GM06990 (cell line): Measurements from ENCODE around the gene RAPGEF1.

Experiments used
- DNase-seq: peaks from one replicate; pipeline ENCODE4 v3.0.0-alpha.2; 2011; ENCODE audit not compliant: insufficient read length; ENCODE audit errors: extremely low read depth
- H3K27me3 ChIP-seq: replicated peaks from 2 replicates; pipeline ENCODE4 v1.6.0; 2011; ENCODE audit warnings: low read length; ENCODE audit not compliant: control insufficient read depth, insufficient read depth
- H3K36me3 ChIP-seq: 2 replicates; pipeline ENCODE4 v1.5.1; 2011; ENCODE audit warnings: low read length; ENCODE audit not compliant: control insufficient read depth, insufficient read depth
- H3K4me3 ChIP-seq: replicated peaks from 2 replicates; pipeline ENCODE4 v1.5.1; 2011; ENCODE audit warnings: low read depth, mild to moderate bottlenecking, control low read depth, low read length
- TF ChIP-seq, protein P1 (sequence below): IDR thresholded peaks from 2 replicates; pipeline ENCODE4 v1.5.1; 2011; ENCODE audit warnings: low read length, control low read depth, mild to moderate bottlenecking, inconsistent platforms; ENCODE audit not compliant: insufficient read depth, poor library complexity, severe bottlenecking

RAPGEF1 gene

DNA sequence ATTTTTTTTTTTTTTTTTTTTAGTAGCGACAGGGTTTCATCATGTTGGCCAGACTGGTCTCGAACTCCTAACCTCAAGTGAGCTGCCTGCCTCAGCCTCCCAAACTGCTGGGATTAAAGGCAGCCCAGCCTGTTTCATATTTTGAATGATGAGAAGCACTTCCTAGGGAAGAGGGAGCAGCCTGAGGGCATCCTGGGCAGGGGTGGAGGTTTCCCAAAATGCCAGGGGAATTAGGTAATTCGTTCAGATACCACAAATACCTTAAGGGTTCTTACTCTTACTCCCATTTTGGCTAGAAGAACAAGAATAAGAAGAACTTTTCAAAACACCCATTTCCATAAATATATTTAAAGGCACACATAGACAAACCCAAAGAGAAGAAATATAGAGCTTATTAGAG is 29.5 kb upstream of the RAPGEF1 start:
- Histone ChIP-seq H3K4me3 (no peak overlapping the region), H3K36me3 (no peaks in the 10 kb centered on the region), H3K27me3 (no peaks in the 10 kb centered on the region; the same call in 1 of the 2 replicates)
- TF ChIP-seq, protein P1, sequence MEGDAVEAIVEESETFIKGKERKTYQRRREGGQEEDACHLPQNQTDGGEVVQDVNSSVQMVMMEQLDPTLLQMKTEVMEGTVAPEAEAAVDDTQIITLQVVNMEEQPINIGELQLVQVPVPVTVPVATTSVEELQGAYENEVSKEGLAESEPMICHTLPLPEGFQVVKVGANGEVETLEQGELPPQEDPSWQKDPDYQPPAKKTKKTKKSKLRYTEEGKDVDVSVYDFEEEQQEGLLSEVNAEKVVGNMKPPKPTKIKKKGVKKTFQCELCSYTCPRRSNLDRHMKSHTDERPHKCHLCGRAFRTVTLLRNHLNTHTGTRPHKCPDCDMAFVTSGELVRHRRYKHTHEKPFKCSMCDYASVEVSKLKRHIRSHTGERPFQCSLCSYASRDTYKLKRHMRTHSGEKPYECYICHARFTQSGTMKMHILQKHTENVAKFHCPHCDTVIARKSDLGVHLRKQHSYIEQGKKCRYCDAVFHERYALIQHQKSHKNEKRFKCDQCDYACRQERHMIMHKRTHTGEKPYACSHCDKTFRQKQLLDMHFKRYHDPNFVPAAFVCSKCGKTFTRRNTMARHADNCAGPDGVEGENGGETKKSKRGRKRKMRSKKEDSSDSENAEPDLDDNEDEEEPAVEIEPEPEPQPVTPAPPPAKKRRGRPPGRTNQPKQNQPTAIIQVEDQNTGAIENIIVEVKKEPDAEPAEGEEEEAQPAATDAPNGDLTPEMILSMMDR: no peak
- no peak for DNase-seq

DNA sequence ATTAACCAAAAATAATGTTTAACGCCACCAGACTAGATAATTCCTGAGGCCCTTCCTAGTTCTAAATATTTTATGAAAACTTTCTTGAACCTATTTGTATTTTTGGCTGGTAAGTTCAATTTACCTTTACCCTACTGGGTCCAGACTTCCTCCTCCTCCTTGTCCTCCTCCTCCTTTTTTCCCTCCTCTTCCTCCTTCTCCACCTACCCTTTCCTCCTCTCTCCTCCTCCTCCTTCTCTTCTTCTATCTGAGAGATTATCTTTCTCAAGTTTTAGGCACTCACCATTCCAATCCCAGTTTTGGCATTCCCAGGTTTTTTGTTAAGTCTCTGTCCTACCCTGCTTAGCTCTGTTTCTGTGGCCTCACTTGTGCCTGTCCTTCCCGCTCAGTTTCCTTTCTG is 24.7 kb upstream of the RAPGEF1 start:
- DNase-seq: no peak
- TF ChIP-seq, protein P1: no peak
- H3K4me3 ChIP-seq: no peak overlapping the region
- no peaks in the 10 kb centered on the region for H3K36me3 ChIP-seq
- no peaks in the 10 kb centered on the region; the same call in 1 of the 2 replicates for H3K27me3 ChIP-seq

DNA sequence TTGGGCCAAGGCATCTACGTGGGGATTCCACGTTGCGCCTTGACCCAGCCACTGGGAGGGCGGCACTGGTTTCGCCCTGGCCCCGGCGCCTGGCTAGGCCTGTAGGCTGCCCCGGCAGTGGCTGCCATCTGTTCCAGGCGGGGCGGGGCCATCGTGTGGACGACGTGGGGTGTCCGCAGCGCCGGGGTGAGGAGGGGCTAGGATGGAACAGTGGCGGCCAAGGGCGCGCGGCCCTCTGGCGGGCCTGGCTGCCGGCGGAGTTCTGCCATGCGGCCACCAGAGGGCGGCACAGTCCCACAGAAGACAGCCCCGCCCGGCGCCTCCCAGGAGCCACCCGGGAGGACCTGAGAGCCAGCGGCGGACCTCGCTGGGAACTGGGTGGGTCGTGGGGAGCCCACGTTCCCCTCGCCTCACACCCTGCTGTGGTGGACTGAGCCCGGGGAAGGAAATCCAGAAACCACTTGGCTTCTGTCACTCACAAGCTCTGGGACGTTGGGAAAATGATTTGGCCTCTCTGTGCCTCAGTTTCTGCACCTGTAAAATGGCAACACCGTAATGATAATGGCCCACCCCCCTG is 22.6 kb upstream of the RAPGEF1 start:
- H3K4me3 ChIP-seq: no peak overlapping the region
- H3K36me3 ChIP-seq: no peaks in the 10 kb centered on the region
- H3K27me3 ChIP-seq: no peaks in the 10 kb centered on the region; the same call in 1 of the 2 replicates
- peak; percentile 68 for DNase-seq
- TF ChIP-seq, protein P1: peak; percentile 79

DNA sequence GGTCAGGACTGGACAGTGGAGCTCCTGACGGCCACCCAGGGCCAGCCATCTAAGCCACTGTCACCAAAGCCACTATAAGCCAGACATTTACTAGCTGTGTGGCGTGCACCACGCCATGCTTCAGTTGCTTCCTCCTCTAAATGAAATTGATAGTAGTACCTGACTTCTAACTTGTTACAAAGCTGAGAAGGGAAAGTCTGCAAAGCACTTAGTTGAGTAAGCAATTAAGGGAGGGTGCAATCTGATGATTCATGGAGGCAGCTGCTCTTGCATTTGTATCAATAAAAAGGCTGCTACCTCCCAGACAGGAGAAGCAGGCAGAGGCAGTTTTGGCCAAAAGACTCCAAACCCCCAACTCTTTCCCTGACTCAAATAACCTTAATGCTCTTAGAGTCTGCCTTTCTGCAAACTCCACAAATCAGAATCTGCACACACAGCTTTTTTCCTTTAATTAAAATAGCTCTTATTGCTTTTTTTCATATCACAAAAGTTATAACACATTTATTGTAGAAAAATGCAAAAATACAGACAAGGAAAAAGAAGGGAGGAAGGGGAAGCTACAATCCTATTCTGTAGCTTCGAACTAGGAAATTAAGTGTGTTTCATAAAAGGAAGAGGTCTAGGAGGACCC is 19.3 kb upstream of the RAPGEF1 start:
- no peak for DNase-seq
- Histone ChIP-seq H3K36me3 (no peaks in the 10 kb centered on the region), H3K4me3 (no peak overlapping the region), H3K27me3 (no peaks in the 10 kb centered on the region; the same call in 1 of the 2 replicates)
- TF ChIP-seq, protein P1: no peak

DNA sequence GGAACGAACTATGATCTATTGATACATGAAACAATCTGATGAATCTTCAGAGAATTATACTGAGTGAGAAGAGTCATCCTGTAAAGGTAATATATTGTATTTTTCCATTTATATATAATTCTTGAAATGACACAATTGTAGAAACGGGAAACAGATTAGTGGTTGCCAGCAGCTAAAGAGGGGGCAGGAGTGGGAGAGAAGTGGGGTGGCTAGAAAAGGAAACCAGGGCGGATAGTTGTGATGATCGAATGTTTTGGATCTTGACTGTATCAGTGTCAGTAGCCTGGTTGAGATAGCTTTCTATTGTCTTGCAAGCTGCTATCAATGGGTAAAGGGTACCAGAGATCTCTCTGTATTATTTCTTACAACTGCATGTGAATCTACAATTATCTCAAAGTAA is 17.7 kb upstream of the RAPGEF1 start:
- Histone ChIP-seq H3K4me3 (no peak overlapping the region), H3K36me3 (no peaks in the 10 kb centered on the region), H3K27me3 (no peaks in the 10 kb centered on the region)
- DNase-seq: no peak
- TF ChIP-seq, protein P1: no peak
